ENCODE data around the gene TBC1D7.

TBC1D7 gene

DNA sequence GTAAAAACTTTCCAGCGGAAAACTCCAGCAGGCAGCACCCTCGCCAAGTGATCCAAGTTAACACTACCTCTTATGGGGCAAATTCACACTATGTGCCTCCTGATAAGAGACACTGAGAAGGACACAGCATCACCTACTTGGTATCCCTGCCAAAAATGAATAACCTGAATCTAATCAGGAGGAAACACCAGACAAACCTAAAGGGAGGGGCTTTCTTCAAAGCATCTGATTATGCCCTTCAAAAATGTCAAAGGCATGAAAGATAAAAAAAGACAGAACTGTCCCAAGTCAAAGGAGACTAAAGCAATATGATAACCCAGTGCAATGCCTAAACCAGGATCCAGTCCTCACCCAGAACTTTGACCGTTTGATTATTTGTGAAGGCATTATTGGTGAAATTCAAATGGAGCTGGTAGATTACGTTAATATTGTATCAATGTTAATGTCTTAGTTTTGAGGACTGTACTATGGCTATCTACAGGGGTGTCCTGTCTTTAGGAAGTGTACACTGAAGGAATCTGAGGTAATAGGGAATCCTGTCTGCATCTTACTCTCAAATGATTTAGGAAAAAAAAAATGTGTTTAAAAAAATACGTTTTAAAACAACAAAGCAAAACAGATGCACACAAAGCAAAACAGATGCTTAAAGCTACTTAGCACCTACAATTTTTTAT, 8.3 kb downstream of the TBC1D7 start:
- TF ChIP-seq GATA1 (IDR thresholded peaks at IDR 0.05; ENCODE audit: low read depth, low read length), result no peak
- no peak for TF ChIP-seq POLR2A (IDR thresholded peaks at IDR 0.05; ENCODE audit: low read length)
- peak; percentile 38 to 87 for DNase-seq

DNA sequence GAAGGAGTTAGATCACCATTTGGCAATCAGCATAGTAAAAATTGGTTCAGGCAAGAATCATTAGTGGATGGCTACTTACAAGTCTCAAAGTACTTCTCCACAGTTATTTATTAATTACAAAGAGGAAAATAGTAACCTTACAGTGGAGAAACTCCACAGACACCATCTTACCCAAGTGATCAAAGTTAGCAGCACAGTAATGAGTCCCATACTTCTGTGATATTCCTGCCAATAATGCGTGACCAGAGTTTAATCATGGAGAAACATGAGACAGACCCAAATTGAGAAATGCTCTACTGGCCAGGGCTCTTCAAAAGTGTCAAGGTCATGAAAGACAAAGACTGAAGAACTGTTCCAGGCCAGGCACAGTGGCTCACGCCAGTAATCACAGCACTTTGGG, 9.5 kb downstream of the TBC1D7 start:
- DNase-seq, result no peak
- no peak for TF ChIP-seq POLR2A (IDR thresholded peaks at IDR 0.05; ENCODE audit: low read length)
- TF ChIP-seq GATA1 (IDR thresholded peaks at IDR 0.05; ENCODE audit: low read depth, low read length), result no peak

DNA sequence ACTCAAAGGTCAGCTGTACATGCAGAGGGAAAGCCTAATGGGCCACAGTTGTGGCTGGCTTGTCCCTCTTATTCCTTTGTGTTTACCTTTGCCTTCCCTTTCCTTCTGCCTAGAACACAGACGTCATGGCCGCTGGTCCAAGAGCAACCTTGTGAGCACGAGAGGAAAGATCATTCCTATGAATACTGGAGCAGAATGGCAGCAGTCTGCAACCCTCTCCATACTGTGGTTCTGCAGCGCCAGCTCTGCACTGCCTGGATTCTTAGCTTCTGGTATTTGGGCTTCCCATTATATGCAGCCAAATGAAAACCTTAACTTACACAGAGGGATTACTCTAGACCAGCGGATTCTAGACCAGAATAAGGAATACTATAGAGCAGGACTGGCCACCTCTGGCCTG, 12.4 kb downstream of the TBC1D7 start:
- TF ChIP-seq POLR2A (IDR thresholded peaks at IDR 0.05; ENCODE audit: low read length), result no peak

DNA sequence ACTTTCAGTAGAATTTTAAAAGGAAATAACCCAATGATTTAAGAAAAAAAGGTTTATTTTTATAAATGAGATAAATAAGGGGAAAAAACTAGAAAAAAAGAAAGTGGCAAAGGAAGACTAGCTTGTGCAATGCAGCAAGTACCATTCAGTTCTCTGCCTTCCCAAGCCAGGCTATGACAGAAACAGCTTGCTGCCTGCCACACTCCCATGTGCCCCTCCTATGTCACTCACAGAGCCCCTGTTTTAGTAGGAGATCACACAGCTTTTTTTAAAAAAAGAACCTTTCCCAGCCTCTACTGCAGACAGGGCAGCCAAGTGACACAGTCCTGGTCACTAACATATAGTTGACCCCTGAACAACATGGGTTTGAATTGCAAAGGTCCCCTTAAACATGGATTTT, 13.5 kb downstream of the TBC1D7 start:
- TF ChIP-seq GATA1 (IDR thresholded peaks at IDR 0.05; ENCODE audit: low read depth, low read length) (no peak), POLR2A (IDR thresholded peaks at IDR 0.05; ENCODE audit: low read length) (no peak)
- no peak for DNase-seq

More for the DNA sequence above, 12.4 kb downstream of the TBC1D7 start:
- DNase-seq, result no peak

DNA sequence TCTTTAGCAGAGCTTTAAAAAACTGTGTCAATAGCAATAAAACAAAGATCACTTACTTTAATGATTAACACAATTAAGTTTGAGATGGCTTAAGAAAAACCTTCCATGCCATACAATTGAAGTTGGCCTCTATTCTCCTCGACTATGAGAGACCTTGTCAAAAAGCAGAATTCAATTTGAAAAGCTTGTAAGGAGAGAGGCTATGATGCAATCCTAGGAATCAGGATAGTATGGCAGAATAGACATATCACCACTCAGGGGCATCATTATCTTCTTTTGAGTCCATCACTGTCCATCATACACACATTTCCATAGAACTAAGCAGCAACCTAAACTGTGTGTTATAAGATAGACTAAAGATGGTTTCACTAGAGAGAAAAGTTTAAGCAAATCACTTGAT, 17.2 kb downstream of the TBC1D7 start:
- TF ChIP-seq POLR2A (IDR thresholded peaks at IDR 0.05; ENCODE audit: low read length) (no peak), GATA1 (IDR thresholded peaks at IDR 0.05; ENCODE audit: low read depth, low read length) (no peak)
- DNase-seq, result no peak

DNA sequence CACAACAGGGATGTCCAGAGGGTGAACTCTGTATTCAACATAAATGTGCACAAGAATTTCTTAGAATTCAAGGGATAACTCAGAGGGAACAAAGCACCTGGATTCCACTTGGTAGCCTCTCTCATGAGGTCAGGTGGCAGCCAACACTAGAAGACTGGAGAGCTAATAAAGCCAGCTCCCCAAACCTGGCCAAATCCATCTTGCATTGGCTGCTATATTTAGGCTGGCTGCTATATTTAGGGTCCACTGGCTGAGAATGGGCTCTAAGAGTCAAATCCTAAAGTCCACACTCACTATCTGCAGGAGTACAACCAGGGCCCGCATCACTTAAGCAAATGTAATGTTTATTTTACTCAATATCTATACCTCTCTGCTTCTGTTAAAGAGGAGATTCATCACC, 20.0 kb downstream of the TBC1D7 start:
- DNase-seq, result no peak
- no peak for TF ChIP-seq GATA1 (IDR thresholded peaks at IDR 0.05; ENCODE audit: low read depth, low read length)
- no peak for TF ChIP-seq POLR2A (IDR thresholded peaks at IDR 0.05; ENCODE audit: low read length)

DNA sequence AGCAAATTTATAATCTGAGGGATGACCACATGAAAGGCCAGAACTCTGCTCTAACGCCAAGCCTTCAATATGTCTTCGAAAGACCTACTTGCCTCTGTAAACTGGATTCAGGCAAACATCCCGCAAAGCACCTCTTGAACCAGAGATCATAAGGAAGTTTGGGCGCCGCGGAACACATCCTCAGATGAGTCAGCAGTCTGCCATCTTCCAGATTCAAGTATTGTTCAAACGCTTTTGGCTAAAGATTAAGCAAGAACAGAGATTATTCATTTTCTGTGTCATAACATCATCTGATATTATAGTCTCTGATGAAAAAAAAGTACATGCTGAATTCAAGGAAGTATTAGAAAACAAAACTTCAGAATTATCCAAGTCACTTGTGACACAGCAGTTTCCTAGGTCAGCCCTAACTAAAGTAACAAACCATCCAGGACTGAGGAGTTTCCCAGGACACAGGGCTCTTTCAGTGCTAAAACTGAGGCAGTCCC, 20.8 kb downstream of the TBC1D7 start:
- DNase-seq, result peak in 1 of 2 experiments; percentile 38
- TF ChIP-seq GATA1 (IDR thresholded peaks at IDR 0.05; ENCODE audit: low read depth, low read length) (no peak), POLR2A (IDR thresholded peaks at IDR 0.05; ENCODE audit: low read length) (no peak)

DNA sequence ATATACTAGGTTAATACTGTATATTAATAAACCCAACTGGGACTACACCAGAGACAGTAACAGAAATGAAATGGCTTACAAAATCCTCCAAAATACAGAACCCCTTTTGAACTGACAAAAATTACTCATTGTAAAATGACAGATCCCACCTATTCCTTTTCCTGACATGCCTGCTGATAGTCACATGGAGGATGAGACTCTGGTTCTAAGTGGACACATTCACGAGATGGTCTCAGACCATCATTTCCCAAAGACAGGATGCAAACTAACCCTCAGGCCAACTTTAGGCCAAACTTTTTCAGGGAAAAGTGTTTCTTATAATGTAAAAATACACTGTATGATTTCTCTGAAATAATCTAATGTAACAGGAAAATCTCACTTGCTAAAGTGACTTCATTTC, 22.5 kb downstream of the TBC1D7 start:
- no peak for TF ChIP-seq GATA1 (IDR thresholded peaks at IDR 0.05; ENCODE audit: low read depth, low read length)
- no peak for TF ChIP-seq POLR2A (IDR thresholded peaks at IDR 0.05; ENCODE audit: low read length)

DNA sequence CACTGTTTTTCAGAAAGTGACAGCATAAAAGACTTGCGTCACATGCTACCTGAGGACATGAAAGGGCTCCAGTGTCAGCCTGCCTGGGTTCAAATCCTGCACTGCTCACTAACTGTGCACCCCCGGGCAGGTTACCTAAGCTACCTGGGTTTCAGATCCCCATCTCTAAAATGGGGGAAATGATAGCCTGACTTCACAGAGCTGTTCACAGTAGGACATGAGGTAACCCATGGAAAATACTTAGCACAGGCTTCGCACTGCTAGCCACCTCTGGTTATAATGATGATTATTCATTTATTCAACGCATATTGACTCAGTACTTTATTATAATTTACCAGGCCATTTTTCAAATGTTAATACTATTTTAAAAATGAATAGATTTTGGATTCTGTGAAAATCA, 23.0 kb downstream of the TBC1D7 start:
- TF ChIP-seq GATA1 (IDR thresholded peaks at IDR 0.05; ENCODE audit: low read depth, low read length) (no peak), POLR2A (IDR thresholded peaks at IDR 0.05; ENCODE audit: low read length) (no peak)
- DNase-seq, result no peak

More for the DNA sequence above, 22.5 kb downstream of the TBC1D7 start:
- no peak for DNase-seq

DNA sequence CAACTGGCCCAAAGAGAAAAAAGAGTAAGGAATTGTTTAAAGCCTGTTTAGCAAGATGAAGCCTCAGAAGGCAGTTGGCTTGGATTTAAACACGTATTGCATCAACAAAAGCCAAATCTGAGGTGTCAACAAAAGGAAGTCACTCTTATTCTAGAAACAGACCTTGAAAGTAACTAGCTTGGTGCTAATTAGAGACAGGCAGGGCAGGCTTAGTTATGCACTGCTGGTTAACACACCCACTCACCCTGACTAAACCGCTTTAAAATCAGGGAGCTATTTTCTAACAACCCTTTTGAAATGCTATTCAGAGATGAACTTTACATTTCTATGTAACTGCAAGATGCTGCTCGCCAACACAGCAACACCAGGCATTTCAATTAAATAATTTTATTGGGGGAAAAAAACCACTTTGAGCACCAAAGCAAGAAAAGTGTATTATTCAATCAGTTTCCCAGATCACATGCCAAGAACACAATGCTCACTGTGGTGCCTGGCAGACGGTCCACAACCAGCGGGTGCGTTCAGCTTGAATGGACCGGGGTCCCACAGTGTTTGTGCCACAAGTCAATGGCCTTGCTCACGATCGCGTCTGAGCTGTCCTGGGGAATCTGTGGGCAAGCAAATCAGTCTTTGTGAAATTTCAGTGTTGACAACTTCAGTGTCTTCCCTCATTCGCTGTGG, 23.6 kb downstream of the TBC1D7 start:
- no peak for DNase-seq
- TF ChIP-seq POLR2A (IDR thresholded peaks at IDR 0.05; ENCODE audit: low read length) (no peak), GATA1 (IDR thresholded peaks at IDR 0.05; ENCODE audit: low read depth, low read length) (no peak)

DNA sequence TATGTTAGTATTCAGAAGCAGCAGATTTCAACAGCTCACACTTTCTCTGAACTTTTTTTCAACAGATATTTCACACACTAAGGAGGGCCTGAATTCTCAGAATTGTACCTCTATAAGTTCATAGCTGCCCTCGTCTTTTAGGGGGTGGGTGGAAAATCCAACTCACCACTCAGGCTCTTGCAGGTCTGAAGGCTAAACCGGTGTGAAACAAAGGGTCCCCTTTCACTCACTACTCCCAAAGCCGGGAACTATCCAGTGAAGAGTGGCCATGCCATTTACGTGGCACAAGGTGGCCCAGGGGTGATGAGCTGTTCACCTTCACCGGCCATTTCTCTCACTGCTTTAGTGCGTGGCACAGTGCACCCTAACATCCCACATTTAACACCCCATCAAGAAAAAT, 24.2 kb downstream of the TBC1D7 start:
- no peak for DNase-seq

DNA sequence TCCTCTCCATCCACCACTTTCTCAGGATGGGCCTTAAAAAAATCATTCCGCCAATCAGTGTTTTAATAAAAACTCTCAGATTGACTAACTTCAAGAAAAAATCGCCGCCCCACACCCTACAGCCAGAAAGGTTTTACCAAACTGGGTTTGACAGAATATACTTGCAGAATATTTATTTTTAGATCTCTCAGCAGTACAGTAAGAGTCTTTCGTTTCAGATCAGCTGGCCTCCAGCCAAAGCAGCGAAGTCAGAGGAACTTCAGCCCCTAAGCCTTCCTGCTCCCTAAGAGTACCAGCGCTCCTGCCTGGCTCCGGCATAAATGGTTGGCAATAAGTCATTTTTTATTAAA, 24.7 kb downstream of the TBC1D7 start:
- no peak for TF ChIP-seq POLR2A (IDR thresholded peaks at IDR 0.05; ENCODE audit: low read length)
- no peak for TF ChIP-seq GATA1 (IDR thresholded peaks at IDR 0.05; ENCODE audit: low read depth, low read length)
- peak in 1 of 2 experiments; percentile 63 for DNase-seq

More for the DNA sequence above, 24.2 kb downstream of the TBC1D7 start:
- TF ChIP-seq POLR2A (IDR thresholded peaks at IDR 0.05; ENCODE audit: low read length), result no peak
- no peak for TF ChIP-seq GATA1 (IDR thresholded peaks at IDR 0.05; ENCODE audit: low read depth, low read length)

DNA sequence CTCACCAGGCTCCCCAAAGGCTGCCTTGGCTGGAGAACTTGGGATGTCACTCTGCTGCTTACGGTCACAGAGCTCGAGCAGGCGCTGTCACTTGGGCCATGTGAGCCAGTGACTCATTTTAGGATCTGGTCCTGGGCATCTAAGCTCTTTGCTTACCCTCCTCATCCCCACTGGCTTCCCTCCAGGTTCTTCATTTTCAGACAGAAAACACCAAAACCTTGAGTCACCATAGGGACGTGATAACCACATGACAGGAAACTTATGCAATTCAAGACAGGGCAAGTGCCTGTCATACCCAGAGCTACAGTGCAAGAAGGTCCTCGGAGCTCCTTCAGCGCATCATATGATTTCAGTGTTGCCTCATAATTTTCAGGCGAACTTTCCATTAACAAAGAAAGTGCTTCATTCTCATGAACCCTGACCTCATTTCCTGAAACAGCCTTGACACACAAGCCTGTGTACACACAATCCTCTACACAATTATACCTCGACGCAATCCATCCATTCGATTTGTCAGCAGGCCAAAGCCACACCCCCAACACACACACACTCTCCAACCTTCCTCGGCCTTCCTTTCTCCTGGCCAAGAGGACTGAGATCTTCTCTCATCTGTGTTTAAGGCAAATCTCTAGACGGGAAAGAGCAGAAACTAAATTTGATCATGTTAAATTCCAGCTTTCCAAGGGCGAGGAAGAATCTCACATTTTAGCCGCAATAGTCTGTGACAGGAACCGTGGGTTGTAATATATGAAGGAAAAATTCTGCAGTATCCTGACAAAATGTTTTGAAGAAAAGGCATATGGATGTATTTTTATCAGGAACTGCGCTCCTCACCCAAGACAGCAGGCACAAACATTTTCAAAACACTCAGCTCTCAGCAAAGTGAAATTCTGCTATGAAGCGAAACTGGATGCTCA, 25.3 kb downstream of the TBC1D7 start:
- DNase-seq, result peak; percentile 79 to 91
- peak; percentile 18 for TF ChIP-seq POLR2A (IDR thresholded peaks at IDR 0.05; ENCODE audit: low read length)
- TF ChIP-seq GATA1 (IDR thresholded peaks at IDR 0.05; ENCODE audit: low read depth, low read length), result no peak

DNA sequence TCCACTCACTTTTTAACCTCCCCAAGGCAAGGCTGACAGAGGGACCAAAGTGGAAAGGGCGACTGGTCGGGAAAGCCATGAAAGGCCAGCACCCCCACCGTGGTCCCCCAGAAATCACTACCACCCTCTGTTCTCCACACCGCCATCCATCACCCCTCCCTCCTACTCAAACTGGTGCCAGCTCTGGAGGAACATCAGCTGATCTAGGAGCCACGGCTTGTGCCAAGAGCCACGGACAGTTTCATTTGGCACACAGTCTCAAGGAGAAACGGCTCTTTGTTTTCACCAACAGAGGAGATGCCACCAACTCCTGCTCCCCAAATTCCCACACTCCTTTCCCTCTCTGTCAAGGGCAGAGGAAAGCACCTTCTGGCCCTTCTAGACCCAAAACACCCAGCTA, 26.0 kb downstream of the TBC1D7 start:
- DNase-seq, result no peak
- TF ChIP-seq GATA1 (IDR thresholded peaks at IDR 0.05; ENCODE audit: low read depth, low read length) (no peak), POLR2A (IDR thresholded peaks at IDR 0.05; ENCODE audit: low read length) (no peak)
